HG03354 (cell line): ENCODE data around the gene HNRNPA3.
"Not testable (repeated sequence)": the region's sequence is repeated elsewhere in the genome, so short reads cannot be mapped to it uniquely, and the experiment has no call there.

Experiments used
- ATAC-seq: cut with Tn5 transposase; IDR thresholded peaks from one replicate; pipeline ENCODE4 v1.9.1; 2021; ENCODE audit warnings: mild to moderate bottlenecking; ENCODE audit not compliant: unreplicated experiment, poor library complexity, severe bottlenecking

Gene HNRNPA3

DNA sequence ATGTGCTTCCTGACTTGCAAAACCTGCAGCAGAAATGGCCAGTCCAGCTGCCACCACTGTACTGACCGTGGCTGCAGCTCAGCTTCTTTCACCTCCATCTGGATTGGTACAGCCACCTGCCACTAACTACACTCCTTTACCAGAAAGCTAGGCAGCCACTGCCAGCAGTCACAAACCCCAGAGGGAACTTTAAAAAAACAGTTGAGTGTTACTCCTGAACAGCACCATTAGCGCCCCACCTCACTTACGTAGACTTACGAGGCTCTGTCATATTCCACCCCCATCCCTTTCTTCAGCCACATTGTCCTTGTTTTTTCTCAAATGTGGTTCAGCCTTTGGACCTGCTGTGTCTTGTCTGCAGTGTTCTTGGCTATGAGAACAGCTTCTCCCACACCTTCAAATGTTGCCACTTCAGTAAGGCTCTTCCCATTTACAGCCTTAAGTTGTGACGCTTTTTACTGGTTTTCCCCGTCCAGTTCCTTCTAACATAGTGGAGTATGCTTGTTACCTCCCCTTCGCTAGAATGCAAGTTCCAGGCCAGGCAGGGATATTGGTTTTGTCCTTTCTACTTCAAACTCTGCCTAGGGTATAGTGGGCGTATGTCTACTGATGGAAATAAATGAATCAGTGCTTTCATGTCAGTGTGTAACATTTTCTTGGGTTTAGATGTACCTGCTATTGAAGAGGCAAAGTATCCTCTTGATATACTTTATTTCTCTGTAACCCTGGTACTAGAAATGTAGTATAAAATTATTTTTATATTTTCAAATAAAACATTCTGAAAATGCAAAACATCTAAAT is 17.0 kb downstream of the HNRNPA3 start:
- no peak for ATAC-seq

GRCh38 chr2:177231270-177231669 is 18.7 kb downstream of the HNRNPA3 start:
- no peak for ATAC-seq

DNA sequence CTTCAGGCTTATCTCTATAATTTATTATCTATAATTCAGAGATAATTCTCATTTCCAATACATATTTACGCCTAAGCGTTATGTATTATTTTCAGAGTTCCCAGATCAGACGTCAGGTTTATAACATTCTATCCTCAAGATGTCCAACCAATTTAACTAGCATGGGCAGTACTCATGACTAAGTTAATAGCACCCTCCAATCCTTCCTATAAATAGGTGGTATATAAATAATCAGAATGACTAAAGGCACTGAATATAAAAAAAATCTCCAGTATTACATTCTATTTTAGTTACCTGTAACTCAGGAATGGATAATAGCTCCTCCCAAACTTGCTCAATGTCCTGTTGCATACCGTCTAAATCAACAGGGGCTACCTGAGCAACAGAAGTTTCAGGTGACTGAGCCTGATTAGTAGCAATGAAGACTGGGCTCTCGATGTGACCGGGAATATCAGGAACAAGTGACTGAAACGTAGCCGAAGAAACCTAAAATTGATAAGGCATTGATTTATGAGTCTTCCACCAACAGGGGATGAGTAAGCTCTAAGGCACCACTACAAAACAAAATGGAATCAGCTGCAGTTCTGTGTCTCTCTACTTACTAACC is 19.6 kb downstream of the HNRNPA3 start:
- no peak for ATAC-seq

DNA sequence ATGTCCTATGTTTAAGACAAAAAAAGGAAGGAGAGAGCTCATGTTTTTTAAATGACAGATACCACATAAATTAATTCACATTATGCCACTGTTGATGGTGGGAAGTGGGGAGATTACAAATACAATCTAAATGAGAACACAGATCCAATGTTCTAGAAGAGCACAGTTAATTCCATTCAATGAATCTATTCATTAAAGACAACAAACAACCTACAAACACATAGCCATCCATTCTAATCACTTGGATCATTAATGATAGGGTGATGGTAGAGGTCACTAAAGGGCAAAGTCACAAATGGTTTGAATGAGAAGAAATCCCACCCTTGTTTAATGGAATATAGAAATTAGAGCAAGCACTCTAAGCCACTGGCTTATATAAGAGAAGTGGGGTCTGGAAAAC is 21.7 kb downstream of the HNRNPA3 start:
- no peak for ATAC-seq

DNA sequence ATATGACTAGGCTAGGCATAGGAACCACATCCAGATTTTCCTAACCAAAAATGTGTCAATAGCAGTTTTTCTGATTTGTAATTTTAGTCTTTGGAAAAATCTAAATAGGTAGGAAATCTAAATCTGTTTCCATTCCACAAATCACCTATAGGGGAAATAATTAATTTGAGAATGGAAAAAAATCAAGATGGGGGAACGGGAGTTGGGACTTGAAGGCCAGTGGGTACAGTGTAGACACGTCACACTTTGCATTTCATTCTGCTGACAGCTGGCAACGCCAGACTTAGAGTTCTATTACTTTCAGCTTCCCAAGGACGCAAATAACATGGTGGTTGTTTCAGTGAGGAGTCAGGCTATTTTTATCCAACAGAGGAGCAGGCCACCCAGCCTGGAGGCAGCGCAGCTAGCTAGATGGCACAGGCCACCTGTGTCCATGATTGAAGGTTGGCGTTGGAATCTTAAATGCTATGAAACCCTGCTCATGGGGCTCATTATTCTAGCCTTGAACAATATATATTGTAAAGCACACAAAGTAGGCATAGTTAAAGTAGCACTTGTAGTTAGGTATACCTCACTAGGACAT is 23.4 kb downstream of the HNRNPA3 start:
- ATAC-seq, result no peak

DNA sequence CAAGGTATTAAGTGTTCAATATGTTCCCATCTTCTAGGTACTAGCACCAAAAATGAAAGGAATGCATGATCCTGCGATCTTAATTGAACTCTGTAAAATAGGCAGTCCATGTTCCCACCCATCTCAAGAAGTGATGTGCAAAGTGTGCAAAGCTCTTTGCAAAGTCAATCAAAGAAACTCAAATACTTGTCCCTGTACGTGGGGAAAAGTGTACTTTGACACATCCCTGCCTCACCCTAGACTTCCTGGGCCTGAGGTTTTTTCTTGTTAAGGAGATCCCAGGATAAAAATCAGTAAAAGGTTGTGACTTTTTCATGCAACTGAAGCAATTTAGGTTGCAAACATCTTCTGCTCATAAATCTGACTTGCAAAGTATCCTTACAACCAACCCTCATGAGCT is 25.3 kb downstream of the HNRNPA3 start:
- no peak for ATAC-seq

DNA sequence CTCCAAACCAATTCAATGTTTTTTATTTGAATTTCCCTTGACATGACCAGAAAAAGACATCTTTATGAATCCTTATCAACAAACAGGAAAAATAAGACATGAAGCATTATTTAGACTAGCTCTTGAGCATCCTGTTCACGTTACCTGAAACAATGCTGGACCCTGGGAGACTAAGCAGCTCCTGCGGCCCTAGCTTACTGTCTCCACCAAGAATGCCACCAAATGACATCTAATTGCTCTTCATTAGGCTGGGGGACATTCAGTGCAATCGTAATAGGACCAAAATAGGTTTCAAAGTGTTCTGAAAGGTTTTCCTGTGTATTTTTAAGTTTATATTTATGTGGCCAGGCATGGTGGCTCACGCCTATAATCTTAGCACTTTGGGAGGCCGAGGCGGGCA is 26.5 kb downstream of the HNRNPA3 start:
- ATAC-seq, result no peak

GRCh38 chr2:177239932-177240630 is 27.5 kb downstream of the HNRNPA3 start:
- peak; percentile 74 for ATAC-seq

- ATAC-seq, result no peak
These were observed 29.1 kb downstream of the HNRNPA3 start for GRCh38 chr2:177241711-177242120.

DNA sequence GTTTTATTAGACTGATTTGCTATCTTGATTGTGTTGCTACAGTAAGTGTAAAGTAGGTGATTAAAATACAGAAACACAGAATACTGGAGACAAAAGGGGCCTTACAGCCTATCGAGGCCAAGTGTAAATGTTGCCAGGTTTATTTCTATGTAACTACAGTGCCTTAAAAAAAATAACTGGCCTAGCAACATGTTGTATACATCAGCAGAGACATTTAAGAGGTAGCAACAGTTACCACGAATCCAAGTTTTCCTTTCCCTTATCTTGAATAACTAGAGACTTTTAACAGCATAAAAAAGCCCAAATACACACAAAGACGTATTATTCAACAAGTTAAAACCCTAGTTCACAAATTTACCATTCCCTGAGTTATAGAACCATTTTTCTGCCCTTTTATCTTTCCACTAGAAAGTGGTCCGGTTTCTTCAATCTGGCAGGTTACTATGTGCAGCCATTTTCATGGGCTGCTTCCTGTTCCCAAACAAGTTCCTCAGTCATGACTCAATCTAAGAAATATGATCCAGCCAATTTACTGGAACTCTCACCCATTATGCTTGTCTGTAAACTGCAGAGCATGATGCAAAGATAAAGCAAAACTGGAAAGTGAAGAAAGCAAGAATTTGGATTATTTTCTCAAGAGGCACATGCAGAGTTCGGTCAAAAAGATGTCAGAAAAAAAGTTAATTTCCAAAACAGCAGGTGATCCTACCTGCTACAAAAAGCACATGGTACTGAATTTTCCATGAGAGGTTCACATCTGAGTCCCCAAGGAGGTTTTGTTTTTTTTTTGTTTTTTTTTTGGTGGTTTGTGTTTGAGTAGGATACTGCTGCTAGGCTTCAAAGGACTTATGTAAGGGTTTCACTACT is 29.8 kb downstream of the HNRNPA3 start:
- ATAC-seq, result no peak

DNA sequence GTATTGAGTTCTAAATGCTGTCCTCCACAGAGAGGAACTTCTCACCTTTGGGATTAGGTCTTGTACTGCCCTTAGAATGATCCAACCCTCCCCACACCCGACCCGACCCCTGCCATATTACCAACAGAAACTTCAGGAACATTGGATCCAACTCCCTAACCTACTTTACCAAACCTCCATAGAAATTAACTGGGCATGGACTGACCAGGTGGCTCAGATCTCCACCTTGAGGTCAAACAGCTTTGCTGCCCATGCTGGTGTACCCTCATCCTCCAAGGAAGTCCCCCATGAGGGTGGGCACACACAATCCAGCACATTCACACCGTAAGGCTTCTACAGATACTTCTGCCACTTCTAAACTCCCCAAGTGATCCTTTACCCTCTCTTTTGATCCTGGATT is 30.5 kb downstream of the HNRNPA3 start:
- ATAC-seq, result no peak

DNA sequence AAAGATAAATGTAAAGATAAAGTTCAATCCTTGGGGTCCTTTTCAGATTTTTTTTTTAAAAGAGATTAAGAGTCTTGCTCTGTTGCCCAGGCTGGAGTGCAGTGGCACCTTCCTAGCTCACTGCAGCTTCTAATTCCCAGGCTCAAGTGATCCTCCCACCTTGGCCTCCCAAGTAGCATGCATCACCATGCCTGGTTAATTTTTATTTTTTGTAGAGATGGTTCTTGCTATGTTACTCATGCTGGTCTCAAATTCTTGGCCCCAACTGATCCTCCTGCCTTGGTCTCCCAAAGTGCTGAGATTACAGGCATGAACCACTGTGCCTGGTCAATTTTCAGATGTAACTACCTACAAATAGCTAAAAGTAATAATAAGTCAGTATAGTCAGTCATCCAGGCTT is 30.9 kb downstream of the HNRNPA3 start:
- no peak for ATAC-seq

DNA sequence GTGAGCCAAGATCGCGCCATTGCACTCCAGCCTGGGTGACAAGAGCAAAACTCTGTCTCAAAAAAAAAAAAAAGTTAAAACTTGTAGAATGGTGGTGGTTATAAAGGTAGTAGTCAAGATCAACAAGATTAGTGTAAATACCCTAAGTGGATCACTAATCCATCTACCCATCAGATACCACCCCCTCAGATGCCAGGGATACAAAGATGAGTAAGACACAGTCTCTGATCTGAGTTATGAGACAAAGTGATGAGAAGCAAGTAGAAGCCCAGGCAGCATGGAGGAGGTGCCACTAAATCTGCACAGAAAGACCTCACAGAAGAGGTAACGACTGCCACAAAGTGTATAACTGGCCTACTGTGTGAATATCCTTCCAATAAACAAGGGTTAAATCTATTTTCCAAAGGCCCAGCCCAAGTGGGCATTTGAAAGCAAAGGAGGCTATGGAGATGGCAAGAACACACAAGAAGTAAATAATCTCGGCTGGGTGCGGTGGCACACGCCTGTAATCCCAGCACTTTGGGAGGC is 31.7 kb downstream of the HNRNPA3 start:
- no peak for ATAC-seq

GRCh38 chr2:177245010-177245422 is 32.4 kb downstream of the HNRNPA3 start:
- ATAC-seq, result no peak

DNA sequence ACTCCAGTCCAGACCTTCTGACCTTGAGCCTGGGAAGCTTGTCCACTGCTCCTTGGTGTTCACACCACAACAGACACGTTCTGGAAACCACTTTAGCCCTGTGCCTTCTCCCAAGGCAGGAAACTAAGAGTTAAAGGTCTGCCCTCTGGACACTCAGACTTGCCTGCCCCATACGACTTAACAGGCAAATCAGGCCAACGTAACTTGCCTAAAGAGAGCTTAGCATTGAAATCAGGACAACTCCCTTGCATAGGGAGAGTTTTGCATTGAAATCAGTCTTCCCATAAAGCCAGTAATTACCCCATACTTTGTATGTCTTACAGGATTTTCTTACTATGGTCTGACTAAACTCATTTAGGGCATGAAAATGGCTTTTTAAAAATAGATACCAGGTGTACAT is 33.4 kb downstream of the HNRNPA3 start:
- no peak for ATAC-seq

GRCh38 chr2:177246523-177247030 is 34.0 kb downstream of the HNRNPA3 start:
- ATAC-seq, result not testable (repeated sequence)

DNA sequence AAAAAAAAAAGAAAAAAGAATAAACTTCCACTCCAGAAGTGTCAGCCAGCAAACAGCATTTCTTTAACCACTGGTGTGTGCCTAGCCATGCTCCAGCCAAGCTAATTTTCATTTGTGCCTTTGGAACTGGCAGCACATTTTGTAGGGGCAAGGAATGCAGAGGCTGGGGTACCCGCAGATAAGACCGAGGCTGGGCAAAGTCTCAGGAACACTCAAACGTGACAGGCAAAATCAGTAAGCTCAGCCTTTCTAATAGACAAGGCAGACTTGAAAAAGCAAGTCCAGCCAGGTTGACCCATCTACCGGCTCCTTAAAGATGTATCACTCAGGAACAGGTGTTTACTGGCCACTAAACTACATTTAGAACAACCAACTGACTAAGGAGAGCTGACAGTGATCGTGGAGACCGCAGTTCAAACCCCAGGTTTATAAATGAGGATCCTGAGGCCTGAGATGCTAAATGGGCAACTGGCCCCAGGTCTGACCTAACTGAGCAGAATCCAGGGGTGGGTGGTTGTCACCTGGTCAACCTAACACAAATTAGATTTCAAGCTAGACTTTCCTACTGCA is 35.2 kb downstream of the HNRNPA3 start:
- ATAC-seq, result no peak

- no peak for ATAC-seq
These were observed 36.4 kb downstream of the HNRNPA3 start for GRCh38 chr2:177249038-177249437.

DNA sequence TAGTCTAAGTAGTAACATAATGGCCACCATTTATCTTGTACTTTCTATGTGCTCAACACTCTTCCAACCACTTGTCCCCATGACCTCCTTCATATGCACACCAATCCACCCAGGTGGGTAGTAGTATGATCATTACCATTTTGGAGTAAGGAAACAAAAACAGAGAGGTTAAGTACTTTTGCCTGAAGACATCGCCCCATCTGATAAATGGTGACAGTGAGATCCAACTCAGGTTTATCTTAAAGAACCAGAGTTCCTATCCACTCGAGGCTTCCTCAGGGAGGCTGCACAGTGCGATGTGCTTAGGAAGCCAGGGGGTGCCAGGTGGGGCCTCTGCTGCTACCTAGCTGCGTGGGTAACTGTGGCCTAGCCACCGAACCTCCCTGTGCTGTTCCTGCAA is 37.9 kb downstream of the HNRNPA3 start:
- no peak for ATAC-seq
